ENCODE results near the gene NRL.
A peak's percentile ranks its signal among the peaks of the same experiment; 100 is the strongest.

NRL gene

DNA sequence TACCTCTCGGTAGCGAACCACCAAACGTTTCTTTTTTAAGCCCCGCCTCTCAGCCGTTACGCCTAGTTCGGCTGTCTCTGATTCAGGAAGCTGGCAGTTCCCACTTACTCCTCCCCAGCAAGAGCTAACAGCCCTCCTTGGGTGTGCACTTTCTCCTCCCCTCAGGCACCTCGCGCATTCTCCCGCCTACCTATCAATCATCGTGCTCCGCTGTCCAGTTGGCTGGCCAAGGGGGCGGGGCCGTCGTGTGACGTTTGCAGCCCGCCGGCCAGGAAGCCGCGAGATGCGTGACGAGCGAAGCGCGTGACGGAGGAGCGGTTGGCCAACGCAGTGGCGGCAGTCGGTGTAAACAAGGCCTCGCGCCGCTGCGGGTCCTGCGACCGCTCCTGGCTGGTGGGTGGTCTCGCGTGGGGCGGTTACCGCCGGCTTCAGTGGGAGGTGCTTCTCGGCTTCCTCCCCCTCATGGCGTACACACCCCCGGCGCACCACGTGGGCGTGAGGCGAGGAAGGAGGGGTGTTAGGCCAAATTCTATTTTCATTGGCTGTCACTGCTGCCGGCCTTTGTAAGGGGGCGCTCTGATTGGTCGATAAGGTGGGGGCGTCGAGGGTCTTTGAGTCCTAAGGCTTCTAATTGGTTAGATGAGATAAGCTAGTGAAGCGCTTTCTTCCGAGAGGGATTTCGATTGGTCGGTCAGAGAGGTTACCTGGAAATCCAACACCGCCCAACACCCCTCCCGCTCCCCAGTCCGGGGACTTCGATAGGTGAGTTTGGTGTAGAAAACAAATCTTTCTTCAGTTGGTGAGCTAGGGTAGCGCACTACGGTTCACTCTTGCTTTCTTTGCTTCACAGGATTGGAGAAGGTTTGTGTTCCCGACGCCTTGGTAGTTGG is at the start of gene NRL, which contains the start of gene DCAF11:
Gene NRL (minus strand): TSS at position 418 of the 890 bp plus-strand sequence. CDS start 32,101 bp downstream, outside the sequence.
Gene DCAF11 (plus strand): TSS at position 246 of the 890 bp plus-strand sequence. CDS start 818 bp downstream, outside the sequence.
- peak; percentile 99 for DNase-seq (ENCODE audit: low spot score)

GRCh38 chr14:24162093-24162492 is 47.3 kb upstream of the NRL start:
- DNase-seq (ENCODE audit: low spot score) = no peak

GRCh38 chr14:24160850-24161804 is 46.4 kb upstream of the NRL start, which contains the start of gene IRF9:
IRF9 (plus strand) TSS chr14:24161265; CDS start chr14:24162145, 880 bp downstream.
- peak; percentile 90 for DNase-seq (ENCODE audit: low spot score)

DNA sequence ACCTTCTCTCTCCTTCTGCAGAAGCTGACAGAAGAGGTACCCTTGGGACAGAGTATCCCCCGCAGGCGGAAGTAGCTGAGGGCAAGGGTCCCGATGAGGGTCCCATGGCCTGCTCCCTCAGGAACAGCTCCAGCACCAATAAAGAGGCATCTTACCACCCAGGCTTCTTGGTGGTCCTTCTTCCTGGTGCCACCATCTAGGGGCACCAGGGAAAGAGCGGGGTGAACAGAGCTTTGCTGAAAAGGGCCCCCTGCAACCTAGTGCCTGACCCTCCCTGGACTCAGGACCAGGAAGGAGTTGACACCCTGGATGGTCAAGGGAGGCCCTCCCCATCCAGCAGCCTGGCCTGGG is 45.7 kb upstream of the NRL start:
- DNase-seq (ENCODE audit: low spot score) = no peak

DNA sequence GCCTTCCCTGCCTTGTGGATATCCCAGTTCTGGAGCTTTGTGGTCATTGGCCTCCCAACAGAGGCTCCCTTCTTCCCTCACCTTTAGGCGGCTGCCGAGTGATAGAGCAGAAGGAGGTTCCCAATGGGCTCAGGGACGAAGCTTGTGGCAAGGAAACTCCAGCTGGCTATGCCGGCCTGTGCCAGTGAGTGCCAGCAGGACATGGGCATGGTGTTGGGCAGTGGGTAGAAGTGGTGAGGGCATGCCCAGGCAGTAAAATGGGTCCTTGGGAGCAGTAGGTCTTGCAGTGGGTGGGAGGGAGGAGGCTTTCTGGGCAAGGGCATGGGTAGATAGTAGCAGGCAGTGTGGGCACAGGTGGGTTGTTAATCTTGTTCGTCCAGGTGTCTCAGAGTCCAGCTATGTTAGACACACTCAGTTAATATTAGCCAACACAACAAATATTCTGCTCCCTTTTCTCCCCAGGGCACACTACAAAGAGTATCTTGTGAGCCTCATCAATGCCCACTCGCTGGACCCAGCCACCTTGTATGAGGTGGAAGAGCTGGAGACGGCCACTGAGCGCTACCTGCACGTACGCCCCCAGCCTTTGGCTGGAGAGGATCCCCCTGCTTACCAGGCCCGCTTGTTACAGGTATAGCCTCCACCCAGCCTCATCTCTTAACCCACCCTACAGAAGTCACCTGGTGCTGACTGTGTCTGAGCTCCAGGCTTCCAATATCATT is 45.2 kb upstream of the NRL start:
- no peak for DNase-seq (ENCODE audit: low spot score)

GRCh38 chr14:24157331-24157730 is 42.6 kb upstream of the NRL start:
- no peak for DNase-seq (ENCODE audit: low spot score)

- DNase-seq (ENCODE audit: low spot score) = no peak
Observed at GRCh38 chr14:24156840-24157239, 42.1 kb upstream of the NRL start.

- no peak for DNase-seq (ENCODE audit: low spot score)
Observed at GRCh38 chr14:24155100-24155499, 40.4 kb upstream of the NRL start.

DNA sequence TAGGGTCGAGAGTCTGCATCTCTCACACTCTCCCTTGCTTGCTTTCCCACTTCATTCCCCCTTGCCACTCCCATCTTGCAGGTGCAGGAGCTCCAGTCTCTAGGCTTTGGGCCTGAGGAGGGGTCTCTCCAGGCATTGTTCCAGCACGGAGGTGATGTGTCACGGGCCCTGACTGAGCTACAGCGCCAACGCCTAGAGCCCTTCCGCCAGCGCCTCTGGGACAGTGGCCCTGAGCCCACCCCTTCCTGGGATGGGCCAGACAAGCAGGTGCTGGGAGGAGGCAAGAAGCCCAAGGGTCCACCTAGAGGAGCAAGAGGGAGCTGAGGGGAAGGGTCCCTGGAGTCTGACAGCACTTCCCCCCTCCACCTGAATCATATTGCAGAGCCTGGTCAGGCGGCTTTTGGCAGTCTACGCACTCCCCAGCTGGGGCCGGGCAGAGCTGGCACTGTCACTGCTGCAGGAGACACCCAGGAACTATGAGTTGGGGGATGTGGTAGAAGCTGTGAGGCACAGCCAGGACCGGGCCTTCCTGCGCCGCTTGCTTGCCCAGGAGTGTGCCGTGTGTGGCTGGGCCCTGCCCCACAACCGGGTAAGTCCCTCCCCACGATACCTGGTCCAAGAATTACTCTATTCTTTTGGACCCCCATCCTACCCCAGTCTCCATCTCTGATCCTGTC is 36.8 kb upstream of the NRL start:
- no peak for DNase-seq (ENCODE audit: low spot score)

DNA sequence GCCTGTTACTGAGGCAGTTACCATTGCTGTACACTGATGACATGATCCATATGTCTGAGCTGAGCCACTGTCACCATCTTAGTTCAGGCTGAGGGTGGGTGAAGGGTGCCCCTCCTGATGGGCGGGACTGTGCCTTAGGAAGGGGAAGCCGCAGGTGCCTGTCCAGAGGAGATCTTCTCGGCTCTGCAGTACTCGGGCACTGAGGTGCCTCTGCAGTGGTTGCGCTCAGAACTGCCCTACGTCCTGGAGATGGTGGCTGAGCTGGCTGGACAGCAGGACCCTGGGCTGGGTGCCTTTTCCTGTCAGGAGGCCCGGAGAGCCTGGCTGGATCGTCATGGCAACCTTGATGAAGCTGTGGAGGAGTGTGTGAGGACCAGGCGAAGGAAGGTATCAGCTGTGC is 36.2 kb upstream of the NRL start:
- DNase-seq (ENCODE audit: low spot score) = no peak

- DNase-seq (ENCODE audit: low spot score) = no peak
Observed at GRCh38 chr14:24150567-24150966, 35.8 kb upstream of the NRL start.

DNA sequence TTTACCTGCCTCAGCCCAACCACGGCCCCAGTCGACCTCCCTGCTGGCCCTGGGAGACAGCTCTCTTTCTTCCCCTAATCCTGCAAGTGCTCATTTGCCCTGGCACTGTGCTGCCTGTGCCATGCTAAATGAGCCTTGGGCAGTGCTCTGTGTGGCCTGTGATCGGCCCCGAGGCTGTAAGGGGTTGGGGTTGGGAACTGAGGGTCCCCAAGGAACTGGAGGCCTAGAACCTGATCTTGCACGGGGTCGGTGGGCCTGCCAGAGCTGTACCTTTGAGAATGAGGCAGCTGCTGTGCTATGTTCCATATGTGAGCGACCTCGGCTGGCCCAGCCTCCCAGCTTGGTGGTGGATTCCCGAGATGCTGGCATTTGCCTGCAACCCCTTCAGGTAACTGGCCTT is 35.3 kb upstream of the NRL start:
- no peak for DNase-seq (ENCODE audit: low spot score)

DNA sequence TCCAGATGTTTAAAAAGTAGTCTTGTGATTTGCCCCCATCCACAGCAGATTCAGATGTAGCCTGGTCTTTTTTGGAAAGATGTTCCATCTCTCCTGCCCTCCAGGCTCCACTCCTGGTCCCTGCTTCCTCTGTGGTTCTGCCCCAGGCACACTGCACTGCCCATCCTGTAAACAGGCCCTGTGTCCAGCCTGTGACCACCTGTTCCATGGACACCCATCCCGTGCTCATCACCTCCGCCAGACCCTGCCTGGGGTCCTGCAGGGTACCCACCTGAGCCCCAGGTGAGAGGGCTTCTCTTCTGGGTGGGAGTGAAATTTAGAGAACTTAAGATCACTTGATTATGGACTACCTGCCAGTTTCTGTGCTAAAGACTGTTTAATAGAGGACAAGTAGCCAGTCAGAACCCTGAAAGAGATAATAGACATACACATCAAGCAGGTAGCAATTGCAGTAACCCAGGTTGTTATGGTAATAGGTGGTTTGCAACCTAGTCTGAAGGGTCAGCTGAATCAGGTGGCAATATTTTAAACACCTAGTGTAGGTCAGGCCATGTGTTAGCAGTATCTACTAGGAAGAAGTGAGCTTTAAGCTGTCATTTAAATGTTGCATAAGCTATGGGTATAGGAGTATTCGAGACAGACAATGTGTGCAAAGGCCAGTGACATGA is 34.7 kb upstream of the NRL start:
- DNase-seq (ENCODE audit: low spot score) = no peak

DNA sequence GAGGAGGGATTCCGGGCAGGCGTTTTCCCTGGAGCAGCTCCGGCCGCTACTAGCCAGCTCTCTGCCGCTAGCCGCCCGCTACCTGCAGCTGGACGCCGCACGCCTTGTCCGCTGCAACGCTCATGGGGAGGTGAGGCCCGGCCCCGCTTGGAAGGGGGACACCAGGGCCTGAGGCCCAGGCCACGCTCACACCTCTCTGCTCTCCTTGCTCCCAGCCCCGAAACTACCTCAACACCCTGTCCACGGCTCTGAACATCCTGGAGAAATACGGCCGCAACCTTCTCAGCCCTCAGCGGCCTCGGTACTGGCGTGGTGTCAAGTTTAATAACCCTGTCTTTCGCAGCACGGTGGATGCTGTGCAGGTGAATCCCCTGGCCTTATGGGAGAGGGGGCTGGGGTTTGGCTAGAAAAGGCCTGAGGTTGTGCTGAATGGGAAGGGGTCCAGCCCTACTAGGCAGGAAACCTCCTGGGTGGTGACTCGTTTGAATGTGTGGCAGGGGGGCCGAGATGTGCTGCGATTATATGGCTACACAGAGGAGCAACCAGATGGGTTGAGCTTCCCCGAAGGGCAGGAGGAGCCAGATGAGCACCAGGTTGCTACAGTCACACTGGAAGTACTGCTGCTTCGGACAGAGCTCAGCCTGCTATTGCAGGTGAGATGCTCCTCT is 33.1 kb upstream of the NRL start:
- no peak for DNase-seq (ENCODE audit: low spot score)

DNA sequence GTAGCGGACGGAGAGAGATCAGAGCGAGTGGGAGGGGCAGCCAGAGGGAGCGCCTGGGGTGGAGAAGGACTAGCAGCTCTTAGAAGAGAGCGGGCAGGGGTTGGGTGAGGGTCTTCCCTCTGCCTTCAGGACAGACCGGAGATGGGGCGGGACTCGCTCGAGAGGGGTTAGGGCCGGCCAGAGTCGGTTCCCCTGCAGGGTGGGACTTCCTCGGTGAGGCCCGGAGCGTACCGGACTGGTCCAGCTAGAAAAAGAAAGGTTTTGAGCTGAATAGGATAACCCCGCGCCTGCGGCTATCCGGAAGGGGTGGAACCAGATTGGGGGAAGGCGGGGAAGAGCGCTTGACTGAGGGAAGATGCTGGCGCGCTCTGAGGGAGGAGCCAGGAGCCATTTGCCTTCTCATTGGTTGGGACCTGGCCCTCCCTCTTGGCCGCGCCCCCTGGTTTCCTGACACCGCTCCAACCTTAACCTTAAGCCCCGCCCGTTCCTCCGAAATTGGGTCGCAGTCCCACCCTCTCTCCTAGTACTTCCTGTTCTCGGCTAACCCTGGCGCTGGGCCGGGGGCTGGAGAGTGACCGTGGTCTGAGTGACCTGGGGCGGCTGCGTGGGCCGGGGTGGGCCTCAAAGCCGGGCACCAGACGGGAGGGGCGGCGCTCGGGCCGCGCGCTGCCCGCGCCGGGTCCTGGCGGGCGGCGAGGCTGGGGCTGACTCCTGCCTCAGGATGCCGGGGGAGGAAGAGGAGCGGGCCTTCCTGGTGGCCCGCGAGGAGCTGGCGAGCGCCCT is 32.4 kb upstream of the NRL start, which contains the start of gene RNF31:
Gene RNF31 (plus strand): TSS at position 521 of the 783 bp plus-strand sequence. CDS start 201 bp downstream, at position 722.
- peak; percentile 97 for DNase-seq (ENCODE audit: low spot score)

GRCh38 chr14:24146453-24146977 is 31.8 kb upstream of the NRL start, which contains the start of gene PSME2:
PSME2 (minus strand) TSS chr14:24146610; CDS start chr14:24146581, 29 bp downstream.
- DNase-seq (ENCODE audit: low spot score) = peak; percentile 97

- no peak for DNase-seq (ENCODE audit: low spot score)
Observed at GRCh38 chr14:24145690-24146452, 31.1 kb upstream of the NRL start.

- DNase-seq (ENCODE audit: low spot score) = no peak
Observed at GRCh38 chr14:24145219-24145618, 30.5 kb upstream of the NRL start.

All from SW480 (cell line).